HepG2 (cell line): ENCODE data around the gene TMEM9B. TPM values are rescaled to one million over a fixed set of nuclear protein-coding genes. Genes with fewer than 3 reads are reported as not detected.

Experiments
- ATAC-seq: fragments of 200-7000 bp; cut with Tn5 transposase; 3 replicates; pipeline ENCODE4 v1.9.1; 2020; ENCODE audit warnings: mild to moderate bottlenecking, moderate library complexity
- BruUV-seq: library from RNA; stranded (reverse); fragments of 400-500 nt; replicated peaks from 2 replicates; lab custom pipeline; 2021; lab: Mats Ljungman, UMichigan
- CTCF ChIA-PET: fragments of 300-600 bp; formaldehyde crosslinking; extraction: SDS; loops from one replicate; lab custom pipeline; 2021; ENCODE audit warnings: low total read pairs, inconsistent platforms, low intra/inter-chr PET ratio; lab: Yijun Ruan, JAX
- POLR2A ChIA-PET: fragments of 350-600 bp; sonication (Branson Sonifier 250); formaldehyde crosslinking; loops from one replicate; lab custom pipeline; 2020; ENCODE audit warnings: antibody characterized with exemption, inconsistent platforms; lab: Yijun Ruan, JAX
- DNase-seq: peaks from one replicate; pipeline ENCODE4 v3.0.0-alpha.2; 2015; ENCODE audit warnings: low spot score
- FAIRE-seq: peaks from 3 replicates; lab custom pipeline; 2011; peaks lifted over from hg19 to GRCh38; lab: Jason Lieb, UNC
- H2AFZ ChIP-seq: one replicate; pipeline ENCODE4 v1.6.1; 2011; ENCODE audit warnings: low read length, inconsistent platforms
- H3K27ac ChIP-seq: fragments of 300-600 bp; 3 replicates; pipeline ENCODE4 v1.8.0; 2011; ENCODE audit warnings: mixed run types, mild to moderate bottlenecking, mixed read lengths, low read length, inconsistent platforms; ENCODE audit not compliant: insufficient read depth; ENCODE audit errors: extremely low read length
- H3K27me3 ChIP-seq, 2 experiments: fragments of 200-600 bp in 1 of 2; 2 replicates in 1 of 2; 3 replicates in 1 of 2; pipeline versions ENCODE4 v1.6.0 to v1.8.0; 2011; ENCODE audit warnings: low read length in 2 of 2, mild to moderate bottlenecking in 2 of 2, moderate library complexity in 2 of 2, inconsistent platforms in 1 of 2; ENCODE audit not compliant: insufficient read depth in 2 of 2, control insufficient read depth in 1 of 2
- H3K36me3 ChIP-seq, 2 experiments: fragments of 200-600 bp in 1 of 2; replicated peaks in 1 of 2; 2 replicates in 1 of 2; 3 replicates in 1 of 2; pipeline versions ENCODE4 v1.5.1 to v1.8.0; 2011; ENCODE audit warnings: low read length in 2 of 2, inconsistent platforms in 1 of 2; ENCODE audit not compliant: insufficient read depth in 2 of 2, control insufficient read depth in 1 of 2
- H3K4me1 ChIP-seq: 2 replicates; pipeline ENCODE4 v1.5.1; 2012; ENCODE audit warnings: low read length, inconsistent platforms; ENCODE audit not compliant: insufficient read depth
- H3K4me2 ChIP-seq: 2 replicates; pipeline ENCODE4 v1.6.0; 2011; ENCODE audit warnings: low read depth, low read length, inconsistent platforms
- H3K4me3 ChIP-seq, 3 experiments: fragments of 200-600 bp in 1 of 3; sonication (generic), shearing (Covaris generic) in 1 of 3; replicated peaks in 1 of 3; 2 replicates each; pipeline ENCODE4 v1.5.1; 2011 to 2016; ENCODE audit warnings: low read length in 3 of 3, inconsistent platforms in 2 of 3, low read depth in 2 of 3, mild to moderate bottlenecking in 2 of 3, control low read depth in 1 of 3, mixed read lengths in 1 of 3; ENCODE audit not compliant: insufficient read depth in 1 of 3
- H3K79me2 ChIP-seq: one replicate; pipeline ENCODE4 v1.6.1; 2011; ENCODE audit warnings: low read length, inconsistent platforms; ENCODE audit not compliant: insufficient read depth
- H3K9ac ChIP-seq: 2 replicates; pipeline ENCODE4 v1.6.0; 2011; ENCODE audit warnings: mild to moderate bottlenecking, low read depth, low read length, inconsistent platforms; ENCODE audit not compliant: insufficient read depth
- H3K9me3 ChIP-seq: 2 replicates; pipeline ENCODE4 v1.5.1; 2012; ENCODE audit warnings: mild to moderate bottlenecking, low read length
- H4K20me1 ChIP-seq: 2 replicates; pipeline ENCODE4 v1.6.0; 2011; ENCODE audit warnings: inconsistent platforms, mild to moderate bottlenecking, low read length, moderate library complexity; ENCODE audit not compliant: insufficient read depth
- ATF7-NPFF ChIP-seq: sonication (generic); formaldehyde crosslinking; IDR thresholded peaks from 2 replicates; pipeline ENCODE4 v1.8.1; 2023; ENCODE audit warnings: mild to moderate bottlenecking, low read depth, missing genetic modification reagents, moderate library complexity
- E2F2 ChIP-seq: sonication (generic); formaldehyde crosslinking; IDR thresholded peaks from 2 replicates; pipeline ENCODE4 v1.4.0; 2020; ENCODE audit warnings: missing genetic modification reagents, borderline replicate concordance
- IKZF4 ChIP-seq: sonication (generic); formaldehyde crosslinking; IDR thresholded peaks from 2 replicates; pipeline ENCODE4 v1.5.1; 2020; ENCODE audit warnings: borderline replicate concordance, mild to moderate bottlenecking, low read depth, missing genetic modification reagents; ENCODE audit errors: not compliant biosample characterization
- LCORL ChIP-seq, 2 experiments: fragments of 450-650 bp in 1 of 2; sonication (generic) in 1 of 2; formaldehyde crosslinking in 1 of 2; IDR thresholded peaks; 2 replicates each; pipeline versions ENCODE4 v1.5.0 to v1.6.1; 2017 to 2020; ENCODE audit warnings: antibody characterized with exemption in 1 of 2, missing genetic modification reagents in 1 of 2
- NR3C1 ChIP-seq: sonication (generic); formaldehyde crosslinking; IDR thresholded peaks from 2 replicates; pipeline ENCODE4 v1.4.0; 2020; ENCODE audit warnings: missing genetic modification reagents
- SRSF1 ChIP-seq: fragments of 200-400 bp; formaldehyde crosslinking; optimal IDR thresholded peaks from 2 replicates; pipeline ENCODE3; 2017; ENCODE audit warnings: mild to moderate bottlenecking, low read depth, low read length, moderate library complexity
- TAF15 ChIP-seq: fragments of 200-400 bp; formaldehyde crosslinking; IDR thresholded peaks from one replicate; pipeline ENCODE4 v1.6.1; 2018; ENCODE audit warnings: mild to moderate bottlenecking, low read depth, low read length; ENCODE audit not compliant: poor library complexity, severe bottlenecking
- TMF1 ChIP-seq: sonication (generic); formaldehyde crosslinking; IDR thresholded peaks from 2 replicates; pipeline ENCODE4 v1.8.1; 2022; ENCODE audit warnings: low read depth, missing genetic modification reagents
- ZFP36L2 ChIP-seq: sonication (generic); formaldehyde crosslinking; IDR thresholded peaks from 2 replicates; pipeline ENCODE4 v1.4.0; 2020; ENCODE audit warnings: missing genetic modification reagents
- ZFP37 ChIP-seq: sonication (generic); formaldehyde crosslinking; IDR thresholded peaks from 2 replicates; pipeline ENCODE4 v1.4.0; 2020; ENCODE audit warnings: missing genetic modification reagents, borderline replicate concordance
- ZNF30 ChIP-seq: sonication (generic); formaldehyde crosslinking; IDR thresholded peaks from 2 replicates; pipeline ENCODE4 v1.5.0; 2020; ENCODE audit warnings: mild to moderate bottlenecking, missing genetic modification reagents
- ZNF567 ChIP-seq: sonication (generic); formaldehyde crosslinking; IDR thresholded peaks from 2 replicates; pipeline ENCODE4 v1.8.1; 2023; ENCODE audit warnings: mild to moderate bottlenecking, missing genetic modification reagents, borderline replicate concordance
- ZNF577 ChIP-seq: sonication (generic); formaldehyde crosslinking; IDR thresholded peaks from 2 replicates; pipeline ENCODE4 v1.4.0; 2020; ENCODE audit warnings: mild to moderate bottlenecking, low read depth, missing genetic modification reagents, borderline replicate concordance
- ZNF749 ChIP-seq: sonication (generic); formaldehyde crosslinking; IDR thresholded peaks from 2 replicates; pipeline ENCODE4 v1.8.0; 2022; ENCODE audit warnings: mild to moderate bottlenecking, missing genetic modification reagents, moderate library complexity, borderline replicate concordance
- ZSCAN22 ChIP-seq: sonication (generic); formaldehyde crosslinking; IDR thresholded peaks from 2 replicates; pipeline ENCODE4 v1.4.0; 2020; ENCODE audit warnings: mild to moderate bottlenecking, missing genetic modification reagents
- WGBS: methylation state at CpG from one replicate; pipeline ENCODE4 v1.1.6; 2017; ENCODE audit warnings: low lambda C conversion rate; 5-methylcytosine and 5-hydroxymethylcytosine counted together
- in situ Hi-C: cut with HindIII; loops from 2 replicates; pipeline ENCODE4 v1.10.0; 2017; ENCODE audit warnings: low pct_unique_long_range_greater_than_20kb; ENCODE audit not compliant: extremely low pct_ligation_motif_present
- intact Hi-C: fragments of 100-400 bp; cut with micrococcal nuclease; formaldehyde crosslinking; loops from one replicate; pipeline ENCODE4 v1.10.0; 2022; ENCODE audit not compliant: unreplicated experiment
- polyA plus RNA-seq, 8 experiments: library from polyadenylated mRNA; depleted of rRNA in 3 of 8; stranded (reverse) in 7 of 8; unstranded in 1 of 8; fragments of >200 nt; fragmentation: Illumina TruSeq in 4 of 8; extraction: Trizol in 4 of 8; gene quantifications; 2 replicates each; pipeline versions ENCODE4 v1.2.1 to v1.2.3, GENCODE V29; 2011 to 2016; ENCODE audit warnings: low read depth in 4 of 8, missing spikeins in 1 of 8, mixed read lengths in 1 of 8; ENCODE audit not compliant: insufficient read depth in 1 of 8
- total RNA-seq, 5 experiments: library from RNA; depleted of rRNA; stranded (reverse); fragments of >200 nt; fragmentation: Illumina TruSeq; extraction: Trizol; gene quantifications; 2 replicates each; pipeline ENCODE4 v1.2.3, GENCODE V29; 2016; ENCODE audit warnings: low read depth in 1 of 5
- TF ChIP-seq, protein P1 (sequence below): IDR thresholded peaks from 2 replicates; pipeline ENCODE4 v1.6.1; 2018; ENCODE audit warnings: missing genetic modification reagents
- TF ChIP-seq, protein P2 (sequence below): sonication (generic); formaldehyde crosslinking; IDR thresholded peaks from 2 replicates; pipeline ENCODE4 v1.9.0; 2021; ENCODE audit warnings: missing genetic modification reagents, borderline replicate concordance

Gene TMEM9B
- total and polyA plus RNA-seq, 2 of the 13 experiments (the other 11 are each of a cell fraction or from before 2014, with no cell fraction given): 12.4 to 20.8 TPM

GRCh38 chr11:8956860-8957259 is 7.4 kb downstream of the TMEM9B start:
- no peak overlapping the region for H3K4me3 ChIP-seq
- 95% methylated on average over 4 of the region's 4 CpGs for WGBS
- POLR2A ChIA-PET: no interaction called here

GRCh38 chr11:8948886-8949285 is 15.4 kb downstream of the TMEM9B start:
- POLR2A ChIA-PET: interaction anchor here (0.5 kb wide), 1 partner anchor 9 kb away, joined by 3 read pairs; no protein-coding TSS in a partner anchor
- H3K36me3 ChIP-seq: peaks cover 10 to 18% of the 10 kb centered on the region in 2 experiments; a peak in 4 of 5 replicates
- intact Hi-C loops (no loop called here), in situ Hi-C loops (no loop called here)
- no peaks in the 10 kb centered on the region for H3K27me3 ChIP-seq
- BruUV-seq: no TSS peak
- H3K9me3 ChIP-seq: no peaks in the 10 kb centered on the region
- DNase-seq (no peak), FAIRE-seq (no peak), ATAC-seq (no peak)
- H3K27ac ChIP-seq: no peak overlapping the region
- H3K4me3 ChIP-seq: no peak overlapping the region
- WGBS: 100% methylated on average over 3 of the region's 3 CpGs
- no peaks in the 10 kb centered on the region for H3K4me1 ChIP-seq
- H3K9ac ChIP-seq: no peak overlapping the region
- H4K20me1 ChIP-seq: no peaks in the 10 kb centered on the region
- H3K79me2 ChIP-seq: no peaks in the 10 kb centered on the region
- no peak overlapping the region for H3K4me2 ChIP-seq
- CTCF ChIA-PET: no interaction called here
- H2AFZ ChIP-seq: no peak overlapping the region
- no peak for TF ChIP-seq E2F2 (CRISPR knock-in tag)
- TF ChIP-seq TAF15: no peak
- no peak for TF ChIP-seq TMF1 (CRISPR knock-in tag)
- no peak for TF ChIP-seq ZNF30
- no peak for TF ChIP-seq ZSCAN22 (CRISPR knock-in tag)
- TF ChIP-seq NR3C1 (CRISPR knock-in tag): no peak
- no peak for TF ChIP-seq SRSF1
- no peak for TF ChIP-seq ZNF577 (CRISPR knock-in tag)
- TF ChIP-seq, protein P1, sequence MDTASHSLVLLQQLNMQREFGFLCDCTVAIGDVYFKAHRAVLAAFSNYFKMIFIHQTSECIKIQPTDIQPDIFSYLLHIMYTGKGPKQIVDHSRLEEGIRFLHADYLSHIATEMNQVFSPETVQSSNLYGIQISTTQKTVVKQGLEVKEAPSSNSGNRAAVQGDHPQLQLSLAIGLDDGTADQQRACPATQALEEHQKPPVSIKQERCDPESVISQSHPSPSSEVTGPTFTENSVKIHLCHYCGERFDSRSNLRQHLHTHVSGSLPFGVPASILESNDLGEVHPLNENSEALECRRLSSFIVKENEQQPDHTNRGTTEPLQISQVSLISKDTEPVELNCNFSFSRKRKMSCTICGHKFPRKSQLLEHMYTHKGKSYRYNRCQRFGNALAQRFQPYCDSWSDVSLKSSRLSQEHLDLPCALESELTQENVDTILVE (CRISPR knock-in tag): no peak
- TF ChIP-seq ZFP37 (CRISPR knock-in tag): no peak
- TF ChIP-seq, protein P2, sequence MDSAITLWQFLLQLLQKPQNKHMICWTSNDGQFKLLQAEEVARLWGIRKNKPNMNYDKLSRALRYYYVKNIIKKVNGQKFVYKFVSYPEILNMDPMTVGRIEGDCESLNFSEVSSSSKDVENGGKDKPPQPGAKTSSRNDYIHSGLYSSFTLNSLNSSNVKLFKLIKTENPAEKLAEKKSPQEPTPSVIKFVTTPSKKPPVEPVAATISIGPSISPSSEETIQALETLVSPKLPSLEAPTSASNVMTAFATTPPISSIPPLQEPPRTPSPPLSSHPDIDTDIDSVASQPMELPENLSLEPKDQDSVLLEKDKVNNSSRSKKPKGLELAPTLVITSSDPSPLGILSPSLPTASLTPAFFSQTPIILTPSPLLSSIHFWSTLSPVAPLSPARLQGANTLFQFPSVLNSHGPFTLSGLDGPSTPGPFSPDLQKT (CRISPR knock-in tag): no peak
- no peak for TF ChIP-seq IKZF4 (CRISPR knock-in tag)
- TF ChIP-seq ATF7-NPFF (CRISPR knock-in tag): no peak
- TF ChIP-seq LCORL (IDR thresholded peaks at IDR 0.05): no peak
- TF ChIP-seq LCORL (CRISPR knock-in tag; IDR thresholded peaks at IDR 0.05): no peak

More at GRCh38 chr11:8956860-8957259, 7.4 kb downstream of the TMEM9B start:
- BruUV-seq: no TSS peak
- Histone ChIP-seq H3K9ac (no peak overlapping the region), H3K79me2 (peaks cover 5% of the 10 kb centered on the region), H3K36me3 (peaks cover 0 to 20% of the 10 kb centered on the region in 2 experiments; a peak in 2 of 5 replicates), H3K4me1 (no peaks in the 10 kb centered on the region), H4K20me1 (no peaks in the 10 kb centered on the region), H3K27ac (no peak overlapping the region), H3K27me3 (no peaks in the 10 kb centered on the region), H3K9me3 (no peaks in the 10 kb centered on the region), H2AFZ (no peak overlapping the region), H3K4me2 (no peak overlapping the region)
- DNase-seq (no peak), FAIRE-seq (no peak), ATAC-seq (no peak)
- CTCF ChIA-PET: no interaction called here
- intact Hi-C loops (no loop called here), in situ Hi-C loops (loop anchor here (5.0 to 25.0 kb wide), 2 partner anchors 35 to 270 kb away; partner anchors contain the start of genes RPL27A and TRIM66)
- TF ChIP-seq ZFP36L2 (CRISPR knock-in tag) (no peak), ZNF749 (no peak), ZNF567 (no peak)
